AG04450 (cell line): ENCODE measurements around the gene VSTM2L. TPM values are rescaled to one million over a fixed set of nuclear protein-coding genes. Genes with fewer than 3 reads are reported as not detected.

ENCODE experiments used
- CTCF ChIA-PET: fragments of 300-600, 350-600 bp; formaldehyde crosslinking; extraction: SDS; loops from one replicate; lab custom pipeline; 2022; ENCODE audit warnings: antibody characterized with exemption, inconsistent platforms; lab: Charles Lee
- POLR2A ChIA-PET: fragments of 350-600 bp; formaldehyde crosslinking; extraction: SDS; loops from one replicate; lab custom pipeline; 2021; ENCODE audit warnings: antibody characterized with exemption, inconsistent platforms; lab: Yijun Ruan, JAX
- DNase-seq: peaks from one replicate; pipeline ENCODE4 v3.0.0-alpha.2; 2011; ENCODE audit warnings: low read depth, low spot score
- H3K27ac ChIP-seq: one replicate; pipeline ENCODE4 v1.5.1; 2012; ENCODE audit warnings: low read depth, low read length, control low read depth
- H3K27me3 ChIP-seq: one replicate; pipeline ENCODE4 v1.6.0; 2012; ENCODE audit warnings: low read length; ENCODE audit not compliant: control insufficient read depth, insufficient read depth
- H3K4me3 ChIP-seq: 2 replicates; pipeline ENCODE4 v1.5.1; 2011; ENCODE audit warnings: mild to moderate bottlenecking, low read depth, low read length, control low read depth
- H3K9me3 ChIP-seq: 2 replicates; pipeline ENCODE4 v1.5.1; 2012; ENCODE audit warnings: low read length; ENCODE audit not compliant: control insufficient read depth, insufficient read depth
- CTCF ChIP-seq: IDR thresholded peaks from 2 replicates; pipeline ENCODE4 v1.5.1; 2011; ENCODE audit warnings: low read depth, low read length, control low read depth, inconsistent platforms
- polyA plus RNA-seq: library from polyadenylated mRNA; depleted of rRNA; stranded (reverse); fragments of >200 nt; gene quantifications from 2 replicates; pipeline ENCODE4 v1.2.3, GENCODE V29; 2011

VSTM2L gene
- polyA plus RNA-seq, 1 experiment: 0.25 TPM

DNA sequence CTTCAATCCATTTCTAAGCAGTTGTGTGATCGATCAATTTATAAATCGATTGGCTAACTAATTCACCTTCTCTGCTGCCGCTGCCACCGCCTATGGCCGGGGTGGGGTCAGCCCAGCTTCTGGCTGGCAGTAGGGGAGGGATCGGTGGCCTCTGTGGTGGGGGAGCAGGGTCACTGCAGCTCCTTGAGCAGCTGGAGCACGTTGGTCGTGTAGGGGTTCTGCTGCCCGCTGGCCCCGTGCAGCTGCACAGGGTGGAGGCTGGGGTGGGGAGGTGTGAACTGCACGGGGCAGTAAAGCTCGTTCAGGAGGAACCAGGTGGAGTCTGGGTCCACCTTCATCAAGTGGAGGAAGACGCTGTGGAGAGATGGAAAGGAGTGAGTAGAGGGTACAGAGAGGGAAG is 80.4 kb downstream of the VSTM2L start:
- ChIA-PET CTCF (interaction anchor here (0.7 to 1.1 kb wide), 2 partner anchors 9 to 74 kb away, joined by 3 read pairs; no protein-coding TSS in a partner anchor), POLR2A (no interaction called here)
- DNase-seq: no peak
- no peak for TF ChIP-seq CTCF
- Histone ChIP-seq H3K4me3 (no peak overlapping the region), H3K27ac (no peak overlapping the region), H3K27me3 (no peaks in the 10 kb centered on the region), H3K9me3 (no peaks in the 10 kb centered on the region)

DNA sequence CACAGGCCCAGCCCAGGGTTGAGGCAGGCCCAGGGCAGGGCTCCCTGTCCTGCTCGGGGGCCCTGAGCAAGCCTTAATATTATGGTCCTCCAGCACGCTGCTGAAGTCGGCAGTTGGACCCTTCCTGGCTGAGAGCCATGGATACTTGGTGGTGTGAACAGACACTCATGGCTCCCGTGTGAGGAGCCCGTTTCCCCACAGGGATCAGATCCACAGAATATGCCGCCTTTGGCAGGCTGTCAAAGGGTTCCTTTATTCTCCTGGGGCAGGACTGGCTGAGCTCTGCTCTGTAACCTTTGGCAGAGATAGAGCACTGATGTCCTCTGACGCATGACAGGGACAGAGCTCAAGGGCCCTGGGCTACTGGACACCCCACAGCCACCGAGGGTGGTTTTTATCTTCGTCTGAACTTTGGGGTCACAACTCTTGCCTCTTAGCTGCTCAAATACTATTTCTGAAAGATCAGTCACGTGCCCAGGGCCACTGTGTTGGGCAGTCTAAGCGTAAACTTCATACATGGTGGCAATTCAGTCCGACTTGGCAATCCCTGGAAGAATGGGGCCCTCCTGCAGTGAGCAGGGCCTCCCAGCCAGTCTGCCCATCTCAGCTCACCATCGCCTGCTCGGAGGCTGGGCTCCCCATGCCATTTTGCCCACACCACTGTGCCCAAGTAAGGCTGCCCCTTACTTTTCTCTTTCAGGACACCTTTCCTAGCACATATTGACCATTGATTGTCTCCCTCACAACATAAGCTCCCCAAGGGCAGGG is 81.3 kb downstream of the VSTM2L start:
- Histone ChIP-seq H3K27me3 (no peaks in the 10 kb centered on the region), H3K27ac (no peak overlapping the region), H3K9me3 (no peaks in the 10 kb centered on the region), H3K4me3 (no peak overlapping the region)
- ChIA-PET POLR2A (no interaction called here), CTCF (interaction anchor here (1.1 to 1.7 kb wide), 2 partner anchors 9 to 73 kb away, joined by 3 to 10 read pairs; no protein-coding TSS in a partner anchor)
- no peak for TF ChIP-seq CTCF
- no peak for DNase-seq

GRCh38 chr20:37986044-37986858 is 83.3 kb downstream of the VSTM2L start:
- ChIA-PET POLR2A (no interaction called here), CTCF (interaction anchor here (0.6 kb wide), 1 partner anchor 21 kb away, joined by 4 read pairs; no protein-coding TSS in a partner anchor)
- TF ChIP-seq CTCF: no peak
- no peak for DNase-seq
- no peak overlapping the region for H3K4me3 ChIP-seq
- H3K27ac ChIP-seq: no peak overlapping the region
- H3K27me3 ChIP-seq: no peaks in the 10 kb centered on the region
- H3K9me3 ChIP-seq: no peaks in the 10 kb centered on the region

DNA sequence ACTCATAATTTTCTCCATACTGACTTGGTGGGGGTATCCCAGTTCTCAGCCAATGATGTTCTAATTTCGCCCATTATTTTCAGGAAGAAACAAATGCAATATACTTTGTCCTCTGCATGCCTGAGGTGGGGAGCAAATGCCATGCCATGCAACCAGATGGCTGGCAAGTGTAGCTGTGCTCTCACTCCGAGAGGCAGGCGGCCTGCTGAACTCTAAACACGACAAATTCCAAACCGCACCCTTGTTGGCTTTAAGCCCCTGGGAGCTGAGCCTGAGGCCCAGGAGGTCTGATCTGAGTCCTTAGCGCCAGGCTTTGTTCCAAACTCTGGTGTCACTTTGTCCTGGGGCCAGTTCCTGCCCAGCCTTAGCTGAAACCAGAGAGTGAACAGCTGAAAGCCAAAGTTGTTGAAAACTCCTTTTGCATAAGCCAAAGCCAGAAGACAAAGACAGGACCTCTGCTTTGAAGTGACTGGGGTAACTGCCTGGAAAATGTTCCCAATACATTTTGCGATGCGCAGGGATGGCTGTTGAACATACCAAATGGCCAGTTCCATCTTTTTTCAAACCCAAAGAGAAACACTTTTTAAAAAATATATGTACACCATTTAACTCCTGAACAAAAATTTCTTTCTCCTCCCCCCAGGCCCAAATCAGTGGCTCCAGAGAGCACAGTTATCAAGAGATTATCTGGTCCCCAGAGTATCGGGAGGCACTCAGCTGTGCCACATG is 84.1 kb downstream of the VSTM2L start:
- peak; percentile 6 for DNase-seq
- ChIA-PET CTCF (interaction anchor here (0.8 to 1.3 kb wide), 2 partner anchors 70 to 234 kb away, joined by 3 read pairs; no protein-coding TSS in a partner anchor), POLR2A (no interaction called here)
- no peaks in the 10 kb centered on the region for H3K9me3 ChIP-seq
- no peaks in the 10 kb centered on the region for H3K27me3 ChIP-seq
- no peak for TF ChIP-seq CTCF
- no peak overlapping the region for H3K27ac ChIP-seq
- H3K4me3 ChIP-seq: no peak overlapping the region
